ENCODE data around the gene RB1. TPM values are rescaled to one million over a fixed set of nuclear protein-coding genes. Genes with fewer than 3 reads are reported as not detected.

Gene RB1
- total RNA-seq, 2 experiments from 2014 or later = 33.5 to 84.4 TPM

DNA sequence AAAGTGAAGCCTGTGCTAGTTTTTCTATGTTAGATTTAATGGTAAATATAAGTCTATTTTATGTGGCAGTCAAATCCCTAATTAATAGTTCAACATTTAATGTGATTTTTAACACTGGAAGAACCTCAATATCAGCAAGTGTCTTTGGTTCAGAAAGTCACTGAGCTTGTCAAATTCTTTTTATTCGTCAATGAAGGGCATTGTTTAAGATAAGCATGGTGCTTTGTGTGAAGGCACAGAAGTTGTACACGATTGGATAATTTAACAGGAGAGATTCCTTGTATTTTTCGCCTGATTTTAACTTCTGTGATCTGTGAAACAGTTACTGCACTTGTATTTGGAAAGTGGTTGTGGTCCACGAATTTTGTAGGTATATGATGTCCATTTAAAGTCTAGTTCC lies 30.2 kb upstream of the RB1 start:
- Histone ChIP-seq H3K9me2 (ENCODE audit: insufficient read depth, low read length) (no peaks in the 10 kb centered on the region), H3K4me1 (ENCODE audit: insufficient read depth, low read length, poor library complexity, severe bottlenecking) (no peaks in the 10 kb centered on the region), H3K27ac (ENCODE audit: low read depth, low read length, poor library complexity, severe bottlenecking) (no peak overlapping the region), H2AFZ (ENCODE audit: low read length) (no peak overlapping the region), H3K9me3 (ENCODE audit: low read length) (no peaks in the 10 kb centered on the region), H3K4me2 (ENCODE audit: low read length) (no peak overlapping the region), H3K36me3 (ENCODE audit: insufficient read depth, low read length) (no peaks in the 10 kb centered on the region), H4K20me1 (ENCODE audit: insufficient read depth, low read length) (no peaks in the 10 kb centered on the region), H3K79me2 (ENCODE audit: insufficient read depth, low read depth, low read length) (no peaks in the 10 kb centered on the region), H3K4me3 (ENCODE audit: low read depth, low read length, poor library complexity, severe bottlenecking) (no peak overlapping the region)
- BruUV-seq (replicated peaks) = no TSS peak
- no peak for DNase-seq (ENCODE audit: low spot score)
- intact Hi-C loops (cut with micrococcal nuclease; ENCODE audit: unreplicated experiment) = no loop called here
- CTCF ChIA-PET (ENCODE audit: unreplicated experiment) = no interaction called here
- TF ChIP-seq, protein P1, sequence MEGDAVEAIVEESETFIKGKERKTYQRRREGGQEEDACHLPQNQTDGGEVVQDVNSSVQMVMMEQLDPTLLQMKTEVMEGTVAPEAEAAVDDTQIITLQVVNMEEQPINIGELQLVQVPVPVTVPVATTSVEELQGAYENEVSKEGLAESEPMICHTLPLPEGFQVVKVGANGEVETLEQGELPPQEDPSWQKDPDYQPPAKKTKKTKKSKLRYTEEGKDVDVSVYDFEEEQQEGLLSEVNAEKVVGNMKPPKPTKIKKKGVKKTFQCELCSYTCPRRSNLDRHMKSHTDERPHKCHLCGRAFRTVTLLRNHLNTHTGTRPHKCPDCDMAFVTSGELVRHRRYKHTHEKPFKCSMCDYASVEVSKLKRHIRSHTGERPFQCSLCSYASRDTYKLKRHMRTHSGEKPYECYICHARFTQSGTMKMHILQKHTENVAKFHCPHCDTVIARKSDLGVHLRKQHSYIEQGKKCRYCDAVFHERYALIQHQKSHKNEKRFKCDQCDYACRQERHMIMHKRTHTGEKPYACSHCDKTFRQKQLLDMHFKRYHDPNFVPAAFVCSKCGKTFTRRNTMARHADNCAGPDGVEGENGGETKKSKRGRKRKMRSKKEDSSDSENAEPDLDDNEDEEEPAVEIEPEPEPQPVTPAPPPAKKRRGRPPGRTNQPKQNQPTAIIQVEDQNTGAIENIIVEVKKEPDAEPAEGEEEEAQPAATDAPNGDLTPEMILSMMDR (conservative IDR thresholded peaks at IDR 0.05; ENCODE audit: low read length) = no peak
- TF ChIP-seq EZH2phosphoT487 (IDR thresholded peaks at IDR 0.05; ENCODE audit: borderline replicate concordance, low read depth, low read length) = no peak
- POLR2A ChIA-PET = interaction anchor here (0.6 to 2.5 kb wide), 3 partner anchors 14 to 923 kb away, joined by 3 to 5 read pairs (median 5); no protein-coding TSS in a partner anchor

DNA sequence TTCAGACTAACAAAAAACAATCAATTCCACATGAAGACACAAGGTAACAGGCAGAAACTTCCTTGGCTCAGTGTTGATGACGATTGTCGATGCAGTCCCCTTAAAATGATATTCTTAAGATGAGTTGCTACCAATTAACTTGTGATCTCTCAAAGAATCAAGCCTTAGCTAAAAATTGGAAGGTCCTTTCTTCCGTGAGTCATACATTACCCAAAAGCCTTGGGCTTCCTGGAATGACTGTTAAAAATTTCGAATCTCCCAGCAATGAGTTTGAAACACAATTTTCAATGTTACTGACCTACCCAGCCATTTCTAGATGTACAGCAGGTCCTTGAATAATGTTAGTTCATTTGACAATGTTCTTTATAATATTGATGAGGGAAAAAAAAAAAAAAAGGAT lies 28.0 kb upstream of the RB1 start:
- BruUV-seq (replicated peaks) = no TSS peak
- H3K9me2 ChIP-seq (ENCODE audit: insufficient read depth, low read length) = no peaks in the 10 kb centered on the region
- intact Hi-C loops (cut with micrococcal nuclease; ENCODE audit: unreplicated experiment) = no loop called here

DNA sequence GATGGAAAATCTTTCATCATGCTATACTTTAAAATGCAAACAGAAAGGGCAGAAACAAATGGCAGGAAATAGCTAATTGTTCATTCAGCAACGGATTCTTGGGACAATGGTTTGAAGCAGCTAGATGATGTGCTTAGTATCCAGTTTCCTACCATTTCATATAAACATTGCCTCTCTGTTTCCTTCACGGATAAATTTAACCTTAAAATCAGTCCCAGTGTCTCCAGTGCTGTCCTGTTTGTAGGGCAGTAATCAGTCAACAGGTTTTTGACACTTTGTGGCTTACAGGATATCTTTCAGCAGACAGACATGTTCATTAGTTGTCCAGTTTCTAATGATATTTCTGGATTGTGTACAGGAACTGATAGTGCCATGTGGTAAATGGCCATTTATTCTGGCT lies 24.7 kb upstream of the RB1 start:
- intact Hi-C loops (cut with micrococcal nuclease; ENCODE audit: unreplicated experiment) = no loop called here
- Histone ChIP-seq H3K4me3 (ENCODE audit: low read depth, low read length, poor library complexity, severe bottlenecking) (no peak overlapping the region), H3K27ac (ENCODE audit: low read depth, low read length, poor library complexity, severe bottlenecking) (no peak overlapping the region), H3K4me1 (ENCODE audit: insufficient read depth, low read length, poor library complexity, severe bottlenecking) (no peaks in the 10 kb centered on the region), H3K36me3 (ENCODE audit: insufficient read depth, low read length) (no peaks in the 10 kb centered on the region), H3K4me2 (ENCODE audit: low read length) (no peak overlapping the region), H3K79me2 (ENCODE audit: insufficient read depth, low read depth, low read length) (no peaks in the 10 kb centered on the region), H4K20me1 (ENCODE audit: insufficient read depth, low read length) (no peaks in the 10 kb centered on the region), H3K9me2 (ENCODE audit: insufficient read depth, low read length) (no peaks in the 10 kb centered on the region), H2AFZ (ENCODE audit: low read length) (no peak overlapping the region), H3K9me3 (ENCODE audit: low read length) (no peaks in the 10 kb centered on the region)
- BruUV-seq (replicated peaks) = no TSS peak
- no peak for DNase-seq (ENCODE audit: low spot score)
- TF ChIP-seq EZH2phosphoT487 (IDR thresholded peaks at IDR 0.05; ENCODE audit: borderline replicate concordance, low read depth, low read length) = no peak
- TF ChIP-seq, protein P1 (conservative IDR thresholded peaks at IDR 0.05; ENCODE audit: low read length) = no peak
- ChIA-PET POLR2A (interaction anchor here (0.5 to 1.0 kb wide), 4 partner anchors 10 to 840 kb away, joined by 3 to 6 read pairs (median 4); no protein-coding TSS in a partner anchor), CTCF (ENCODE audit: unreplicated experiment) (no interaction called here)

More for the DNA sequence above, 28.0 kb upstream of the RB1 start:
- CTCF ChIA-PET (ENCODE audit: unreplicated experiment) = no interaction called here
- POLR2A ChIA-PET = interaction anchor here (0.9 to 2.5 kb wide), 2 partner anchors 15 to 18 kb away, joined by 3 to 5 read pairs; no protein-coding TSS in a partner anchor
- TF ChIP-seq, protein P1 (conservative IDR thresholded peaks at IDR 0.05; ENCODE audit: low read length) = no peak
- TF ChIP-seq EZH2phosphoT487 (IDR thresholded peaks at IDR 0.05; ENCODE audit: borderline replicate concordance, low read depth, low read length) = no peak
- Histone ChIP-seq H3K4me2 (ENCODE audit: low read length) (no peak overlapping the region), H3K4me3 (ENCODE audit: low read depth, low read length, poor library complexity, severe bottlenecking) (no peak overlapping the region), H3K79me2 (ENCODE audit: insufficient read depth, low read depth, low read length) (no peaks in the 10 kb centered on the region), H3K4me1 (ENCODE audit: insufficient read depth, low read length, poor library complexity, severe bottlenecking) (no peaks in the 10 kb centered on the region), H2AFZ (ENCODE audit: low read length) (no peak overlapping the region), H3K36me3 (ENCODE audit: insufficient read depth, low read length) (no peaks in the 10 kb centered on the region), H3K27ac (ENCODE audit: low read depth, low read length, poor library complexity, severe bottlenecking) (no peak overlapping the region), H3K9me3 (ENCODE audit: low read length) (no peaks in the 10 kb centered on the region), H4K20me1 (ENCODE audit: insufficient read depth, low read length) (no peaks in the 10 kb centered on the region)
- DNase-seq (ENCODE audit: low spot score) = no peak

Data from OCI-LY7 (cell line).